ENCODE results near the gene WDPCP.

- TF ChIP-seq POLR2A (IDR thresholded peaks at IDR 0.05) (no peak), CTCF (IDR thresholded peaks at IDR 0.05) (no peak)
Observed at GRCh38 chr2:63598981-63599380, 10.7 kb upstream of the WDPCP start.
